Right renal cortex interstitium (tissue), 3 donors: ENCODE data around the gene HEBP2. TPM values are rescaled to one million over a fixed set of nuclear protein-coding genes. Genes with fewer than 3 reads are reported as not detected.
"Not testable (repeated sequence)": the region's sequence is repeated elsewhere in the genome, so short reads cannot be mapped to it uniquely, and the experiment has no call there.

Experiments
- DNase-seq, 3 donors: peaks; one replicate each; pipeline ENCODE4 v3.0.0-alpha.2; 2013; ENCODE audit warnings: low read depth in 3 of 3, low spot score in 2 of 3
- polyA plus RNA-seq, 3 donors: library from polyadenylated mRNA; unstranded; fragments of 120-200 nt; gene quantifications; one replicate each; pipeline ENCODE4 v1.2.1, GENCODE V29; 2013; ENCODE audit not compliant: insufficient read length in 3 of 3

HEBP2 gene, protein sequence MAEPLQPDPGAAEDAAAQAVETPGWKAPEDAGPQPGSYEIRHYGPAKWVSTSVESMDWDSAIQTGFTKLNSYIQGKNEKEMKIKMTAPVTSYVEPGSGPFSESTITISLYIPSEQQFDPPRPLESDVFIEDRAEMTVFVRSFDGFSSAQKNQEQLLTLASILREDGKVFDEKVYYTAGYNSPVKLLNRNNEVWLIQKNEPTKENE
- 10 to 100 TPM; 58.7 to 62.3 (median 60.2) TPM for polyA plus RNA-seq

DNA sequence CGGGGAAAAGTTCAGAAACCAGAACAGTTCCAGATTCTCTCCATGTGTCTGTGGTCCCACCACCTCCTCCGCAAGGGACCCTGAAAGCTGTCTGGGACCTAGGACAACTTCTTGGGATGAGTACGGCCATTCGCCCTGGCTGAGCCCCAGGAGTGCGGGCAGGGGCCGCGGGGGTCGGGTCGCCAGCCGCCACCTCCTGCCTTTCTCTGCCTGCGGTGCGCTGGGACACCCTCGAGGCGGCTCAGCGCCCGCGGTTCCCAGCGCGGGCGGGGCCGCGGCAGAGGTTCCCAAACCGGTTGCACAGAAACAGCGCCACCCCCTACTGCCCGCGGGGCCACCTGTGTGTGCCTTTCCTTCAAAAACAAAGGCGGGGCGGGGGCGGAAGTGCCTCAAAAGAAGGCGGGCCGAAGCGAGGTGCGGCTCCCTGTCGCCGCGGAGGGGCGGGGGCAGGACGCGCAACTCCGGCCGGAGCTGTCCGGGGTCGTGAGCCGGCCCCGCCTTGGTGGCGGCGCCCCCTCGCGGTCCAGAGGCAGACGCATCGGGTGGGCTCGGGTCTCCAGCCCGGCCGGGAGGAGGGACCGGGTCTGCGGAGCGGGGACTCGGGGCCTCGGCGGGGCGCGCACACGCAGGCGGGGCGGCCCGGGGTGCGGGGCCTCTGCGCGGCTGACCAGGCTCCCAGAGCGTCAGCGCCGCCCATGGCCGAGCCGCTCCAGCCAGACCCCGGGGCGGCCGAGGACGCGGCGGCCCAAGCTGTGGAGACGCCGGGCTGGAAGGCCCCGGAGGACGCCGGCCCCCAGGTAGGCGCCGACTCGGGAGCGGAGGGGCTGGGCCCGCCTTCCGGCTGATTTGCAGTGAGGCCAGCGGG, at the start of gene HEBP2:
Gene HEBP2 (plus strand): TSS at position 423 of the 865 bp plus-strand sequence. CDS start 273 bp downstream, at position 696.
- peak; percentile 61 to 85 (median 84) for DNase-seq

DNA sequence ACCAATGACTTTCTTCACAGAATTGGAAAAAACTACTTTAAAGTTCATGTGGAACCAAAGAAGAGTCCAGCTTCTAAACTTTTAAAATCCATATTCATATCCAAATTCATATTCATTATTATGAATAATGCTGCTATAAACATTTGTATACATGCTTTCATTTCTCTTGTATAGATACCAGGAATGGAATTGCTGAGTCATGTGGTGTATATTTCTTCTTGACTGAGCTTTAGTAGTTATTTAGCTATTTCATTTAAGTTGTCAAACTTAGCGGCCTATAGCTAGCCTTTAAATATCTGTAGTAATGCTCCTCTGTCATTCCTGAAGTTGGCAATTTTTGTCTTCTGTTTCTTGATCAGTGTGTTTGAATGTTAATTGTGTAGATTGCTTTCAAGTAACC, 46.1 kb upstream of the HEBP2 start:
- no peak for DNase-seq

DNA sequence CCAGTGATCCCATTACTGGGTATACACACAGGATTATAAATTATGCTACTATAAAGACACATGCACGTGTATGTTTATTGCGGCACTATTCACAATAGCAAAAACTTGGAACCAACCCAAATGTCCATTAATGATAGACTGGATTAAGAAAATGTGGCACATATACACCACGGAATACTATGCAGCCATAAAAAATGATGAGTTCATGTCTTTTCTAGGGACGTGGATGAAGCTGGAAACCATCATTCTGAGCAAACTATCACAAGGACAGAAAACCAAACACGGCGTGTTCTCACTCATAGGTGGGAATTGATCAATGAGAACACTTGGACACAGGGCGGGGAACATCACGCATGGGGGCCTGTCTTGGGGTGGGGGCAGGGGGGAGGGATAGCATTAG, 35.3 kb upstream of the HEBP2 start:
- not testable (repeated sequence) for DNase-seq

DNA sequence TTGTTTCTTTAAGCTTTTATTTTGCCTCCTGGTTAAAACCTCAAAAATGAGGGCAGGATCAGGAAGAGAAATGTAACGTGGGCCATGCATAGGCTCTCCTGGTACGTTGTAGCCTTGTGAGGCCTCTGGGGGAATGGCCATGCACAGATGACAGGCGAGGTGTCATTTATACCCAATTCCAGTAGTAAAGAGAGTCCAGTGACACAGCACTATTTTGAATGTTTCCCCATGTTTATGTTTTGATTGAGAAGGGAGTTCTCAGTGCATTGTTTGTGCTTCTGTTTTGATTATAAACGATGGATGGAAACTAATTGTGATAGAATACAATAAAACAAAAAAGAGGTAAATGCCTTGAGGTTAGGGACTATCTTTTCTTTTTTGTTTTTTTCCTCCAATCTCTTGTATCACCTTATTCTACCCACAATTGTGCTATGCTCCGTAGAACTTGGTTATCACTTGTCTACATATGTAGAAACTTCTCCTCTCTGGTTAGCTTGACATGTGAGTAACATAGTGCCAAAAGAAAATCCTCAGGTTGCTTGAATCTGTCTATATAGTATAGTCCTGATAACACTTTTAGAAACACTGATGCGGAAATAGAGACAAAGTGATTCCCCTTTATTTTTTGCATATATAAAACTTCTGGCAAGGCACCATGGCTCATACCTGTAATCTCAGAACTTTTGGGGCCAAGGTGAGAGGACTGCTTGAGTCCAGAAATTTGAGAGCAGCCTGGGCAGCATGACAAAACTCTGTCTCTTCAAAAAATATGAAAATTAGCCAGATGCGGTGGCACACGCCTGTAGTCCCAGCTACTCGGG, 33.2 kb upstream of the HEBP2 start:
- DNase-seq, result no peak

DNA sequence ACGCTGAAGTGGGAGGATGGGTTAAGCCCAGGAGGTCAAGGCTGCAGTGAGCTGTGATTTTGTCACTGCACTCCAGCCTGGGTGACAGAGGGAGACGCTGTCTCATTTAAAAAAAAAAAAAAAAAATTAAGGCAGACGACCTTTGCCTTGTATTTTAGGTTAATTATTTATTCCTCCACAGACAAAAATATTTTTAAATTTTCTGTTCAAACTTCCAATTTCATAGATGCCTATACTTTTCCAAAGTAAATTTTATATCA, 32.6 kb upstream of the HEBP2 start:
- no peak for DNase-seq

DNA sequence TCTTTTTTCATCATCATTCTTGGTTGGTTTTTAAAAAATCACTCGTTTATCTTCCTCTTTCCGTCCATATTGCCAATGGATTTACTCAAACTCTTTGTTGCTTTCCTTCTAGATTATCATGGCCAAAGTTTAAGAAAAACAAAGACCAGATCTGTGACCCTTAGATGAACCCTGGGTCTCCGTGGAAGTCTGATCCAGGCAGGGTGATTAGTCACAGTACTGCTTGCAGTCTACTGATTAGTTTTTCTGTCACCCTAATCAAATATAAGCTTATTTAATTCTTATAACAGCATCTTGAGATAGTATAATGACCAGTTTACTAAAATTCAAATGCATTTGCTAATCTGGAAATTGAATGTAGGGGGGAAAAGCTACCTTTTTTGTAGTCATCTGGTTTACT, 32.3 kb upstream of the HEBP2 start:
- no peak for DNase-seq

DNA sequence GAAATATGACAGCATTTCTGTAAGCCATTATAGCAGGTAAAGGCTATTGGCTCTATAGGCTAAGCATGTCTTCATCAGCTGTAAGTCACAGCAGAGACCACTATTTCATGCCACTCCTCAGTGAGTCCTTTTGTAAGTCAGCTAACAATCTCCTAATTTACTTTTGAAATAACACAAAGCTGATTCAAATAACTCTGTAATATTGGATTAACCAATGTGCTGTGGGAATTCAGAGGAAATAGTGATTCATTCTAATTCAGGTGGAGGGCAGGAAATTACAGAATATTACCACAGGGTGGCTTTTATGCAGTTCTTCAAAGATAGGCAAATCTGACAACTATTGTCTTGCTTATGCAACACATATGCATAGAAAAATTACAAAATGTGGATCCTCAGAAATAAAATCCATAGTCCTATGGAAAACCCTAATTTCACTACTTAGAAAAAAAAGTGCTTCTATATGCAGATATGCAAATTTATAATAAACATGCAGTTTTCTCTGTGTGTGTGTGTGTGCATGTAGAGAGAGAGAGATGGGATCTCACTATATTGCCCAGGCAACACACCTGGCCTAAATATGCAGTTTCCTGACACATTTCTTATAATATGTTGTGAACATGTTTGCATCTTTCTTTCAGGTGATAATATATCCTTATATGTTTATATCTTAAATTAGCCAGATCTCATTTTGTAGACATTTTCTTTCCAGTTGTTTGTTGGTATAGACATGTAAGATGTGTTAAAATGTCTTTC, 31.1 kb upstream of the HEBP2 start:
- no peak for DNase-seq

DNA sequence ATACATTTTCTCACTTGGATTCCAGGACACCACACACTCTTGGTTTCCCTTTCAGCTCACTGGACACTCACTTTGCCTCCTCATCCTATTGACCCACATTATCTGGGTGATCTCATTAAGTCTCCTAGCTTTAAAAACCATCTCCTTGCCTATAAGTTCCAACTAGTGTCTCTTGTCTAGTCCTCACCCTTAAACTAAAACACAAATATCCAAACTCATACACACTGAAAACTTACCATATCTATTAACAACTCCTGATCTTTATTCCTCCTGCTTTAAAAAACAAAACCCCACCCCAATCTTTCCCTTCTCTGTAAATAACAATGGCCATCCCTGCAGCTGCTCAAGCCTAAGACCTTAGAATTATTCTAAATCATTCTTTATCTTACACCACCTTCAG, 29.8 kb upstream of the HEBP2 start:
- no peak for DNase-seq

DNA sequence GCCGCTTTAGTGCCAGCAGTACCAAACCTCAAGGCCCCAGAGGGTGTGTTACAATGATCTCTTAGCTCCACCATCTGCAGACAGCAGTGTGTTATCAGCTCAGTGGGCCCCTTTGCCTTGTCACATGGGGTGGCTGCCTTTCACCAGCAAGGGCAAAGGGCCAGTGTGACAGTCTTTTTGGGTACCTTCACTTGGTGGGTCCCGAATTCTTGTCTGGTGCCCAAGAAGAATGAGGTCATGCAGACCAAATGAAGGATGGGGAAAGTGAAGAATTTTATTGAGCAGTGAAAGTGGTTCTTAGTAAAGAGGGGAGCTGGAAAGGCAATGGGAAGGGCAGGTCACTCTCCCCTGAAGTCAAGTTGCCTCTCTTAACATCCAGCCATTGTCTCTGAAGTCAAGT, 29.2 kb upstream of the HEBP2 start:
- no peak for DNase-seq

DNA sequence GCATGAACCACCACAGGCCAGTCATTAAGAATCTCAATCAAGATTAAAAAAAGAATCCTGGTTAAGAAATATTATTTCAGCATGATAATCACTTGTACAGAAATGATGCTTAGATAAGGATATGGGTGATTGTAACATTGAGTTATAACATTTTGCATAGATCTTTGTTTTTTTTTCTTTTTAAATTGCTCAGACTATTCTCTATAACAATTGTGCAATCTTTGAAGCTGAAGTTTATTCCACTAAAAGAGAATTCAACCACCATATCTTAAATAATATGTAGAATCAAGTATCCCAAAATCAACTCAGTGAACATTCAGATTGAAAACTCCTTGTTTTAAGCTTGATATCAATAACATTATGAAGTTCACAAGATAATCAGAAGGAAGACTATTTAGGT, 27.0 kb upstream of the HEBP2 start:
- DNase-seq, result no peak

DNA sequence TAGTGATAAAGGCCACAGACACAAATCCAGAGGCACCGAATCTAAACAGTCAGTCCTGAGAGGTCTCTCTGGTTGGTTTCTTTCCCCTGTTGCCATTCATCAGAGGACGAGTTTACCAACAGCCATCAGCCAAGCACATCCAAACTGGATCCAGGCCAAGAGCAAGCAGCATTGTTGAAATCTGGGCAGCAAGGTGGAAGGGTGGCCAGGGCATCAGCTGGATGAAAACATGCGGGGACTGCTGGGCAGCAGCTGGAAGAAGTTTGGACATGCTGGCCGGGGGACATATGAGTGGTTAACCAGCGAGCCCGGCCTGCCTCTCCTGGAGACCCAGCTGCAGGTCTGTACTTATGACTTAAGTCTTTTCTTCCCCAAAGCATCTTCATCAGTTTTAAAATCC, 26.2 kb upstream of the HEBP2 start, which contains the start of gene SMIM28:
Gene SMIM28 (plus strand): TSS at position 62 of the 400 bp plus-strand sequence. CDS start 168 bp downstream, at position 230.
- no peak for DNase-seq

DNA sequence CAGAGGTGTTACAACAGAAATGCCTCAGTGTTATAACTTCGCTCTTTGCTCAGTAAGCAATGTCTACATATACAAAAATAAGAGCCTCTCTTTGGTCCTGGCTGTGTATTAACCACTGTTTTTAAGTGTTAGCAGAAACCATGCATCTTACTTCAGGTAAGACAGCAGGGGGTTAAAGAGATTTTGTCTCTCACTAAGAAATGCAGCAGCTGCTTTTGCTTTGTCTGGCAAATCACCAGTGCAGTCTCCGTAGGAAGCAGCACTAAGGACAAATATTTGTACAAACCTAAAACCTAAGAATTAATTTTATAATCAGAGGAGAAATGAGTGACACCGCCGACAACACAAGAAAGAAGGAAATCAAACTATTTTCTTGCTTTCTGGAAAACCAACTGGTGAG, 25.6 kb upstream of the HEBP2 start:
- no peak for DNase-seq

DNA sequence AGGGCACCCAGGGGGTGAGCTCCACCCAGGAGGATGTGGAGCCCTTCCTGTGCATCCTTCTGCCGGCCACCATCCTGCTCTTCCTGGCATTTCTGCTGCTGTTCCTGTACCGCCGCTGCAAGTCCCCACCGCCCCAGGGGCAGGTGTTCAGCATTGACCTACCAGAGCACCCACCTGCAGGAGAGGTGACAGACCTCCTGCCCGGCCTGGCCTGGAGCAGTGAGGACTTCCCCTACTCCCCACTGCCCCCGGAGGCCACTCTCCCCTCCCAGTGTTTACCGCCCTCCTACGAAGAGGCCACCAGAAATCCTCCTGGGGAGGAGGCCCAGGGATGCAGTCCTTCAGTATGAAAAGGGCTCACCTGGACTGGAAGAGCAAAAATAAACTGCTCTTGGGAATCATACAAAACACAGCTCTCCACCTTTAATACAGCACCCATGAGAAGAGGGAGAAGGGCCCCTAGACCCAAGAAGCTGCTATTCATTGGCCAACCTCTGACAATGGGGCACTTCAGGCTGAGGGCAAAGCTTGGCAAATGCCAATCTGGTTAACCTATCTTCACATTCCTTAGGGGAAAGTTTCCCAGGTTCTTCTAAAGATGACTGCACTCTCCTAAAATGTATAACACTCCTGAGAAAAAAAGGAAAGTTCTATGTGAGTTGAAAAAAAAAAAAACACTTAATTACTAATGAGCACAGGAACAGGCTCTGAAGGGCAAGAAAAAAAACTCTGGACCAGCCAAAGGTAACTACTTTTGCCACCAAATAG, 21.3 kb upstream of the HEBP2 start:
- DNase-seq, result no peak

DNA sequence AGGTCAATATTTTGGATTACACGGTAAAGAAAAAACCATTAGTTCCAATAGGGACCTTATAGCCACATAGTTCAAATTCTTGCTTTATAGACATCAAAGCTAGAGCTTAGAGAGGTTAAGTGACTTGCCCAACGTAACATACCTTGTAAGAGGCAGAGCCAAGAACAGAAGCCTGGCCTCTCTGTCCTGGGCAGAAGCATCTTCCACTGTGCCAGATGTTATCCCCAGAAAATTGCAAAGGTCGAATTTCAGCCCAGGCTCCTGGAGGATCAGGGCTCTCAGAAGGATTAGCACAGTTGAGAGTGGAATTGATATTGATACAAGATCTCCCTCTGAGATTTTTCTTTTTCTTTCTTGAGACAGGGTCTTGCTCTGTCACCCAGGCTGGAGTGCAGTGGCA, 20.2 kb upstream of the HEBP2 start:
- no peak for DNase-seq

DNA sequence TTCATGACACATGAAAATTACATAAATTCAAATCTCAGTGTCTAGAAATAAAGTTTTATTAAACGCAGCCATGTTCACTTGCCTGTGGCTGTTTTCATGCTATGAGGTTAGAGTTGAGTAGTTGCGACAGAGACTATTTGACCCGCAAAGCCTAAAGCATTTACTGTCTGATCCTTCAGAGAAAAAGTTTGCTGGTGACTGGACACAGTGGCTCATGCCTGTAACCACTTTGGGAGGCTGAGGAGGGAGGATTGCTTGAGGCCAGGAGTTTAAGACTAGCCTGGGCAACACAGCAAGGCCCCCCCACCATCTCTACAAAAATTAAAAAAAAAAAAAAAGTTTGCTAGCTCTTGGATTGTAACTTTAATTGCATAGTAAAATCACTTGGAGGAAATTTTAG, 17.1 kb upstream of the HEBP2 start:
- DNase-seq, result no peak

DNA sequence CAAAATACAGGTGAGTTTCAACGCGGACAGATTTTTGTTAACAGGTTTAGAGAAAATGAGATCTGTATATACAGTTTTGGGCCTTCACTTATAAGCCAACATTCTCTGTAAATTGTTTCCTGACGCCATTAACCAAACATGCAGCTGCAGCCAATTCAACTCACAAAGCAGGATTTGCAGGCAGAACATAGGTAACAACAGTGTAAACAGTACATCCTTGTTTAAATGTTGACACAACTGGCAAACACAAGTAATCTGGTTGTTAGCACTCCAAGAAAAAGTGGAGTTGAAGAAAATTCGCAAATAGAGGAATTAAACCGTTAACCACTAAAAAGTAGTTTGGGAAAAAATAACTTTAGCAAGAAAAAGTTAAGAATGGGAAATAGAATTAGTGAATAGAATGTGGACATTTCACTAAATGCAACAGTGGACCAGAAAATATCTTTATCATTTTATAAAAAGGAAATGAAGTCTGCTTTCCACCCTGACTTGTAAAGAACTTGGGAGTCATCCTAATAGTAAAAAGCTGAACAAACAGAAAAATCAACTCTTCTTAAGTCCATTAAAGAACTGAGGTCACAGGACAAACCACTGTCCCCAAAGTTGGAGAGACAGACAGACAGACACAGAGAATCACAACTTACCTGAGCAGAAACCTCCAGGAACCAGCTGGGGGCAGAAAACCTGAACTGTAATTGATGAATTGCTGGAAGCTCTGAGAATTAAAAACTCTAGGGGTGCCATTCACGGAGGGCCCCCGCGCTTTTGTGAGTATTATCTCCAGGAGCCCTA, 16.2 kb upstream of the HEBP2 start:
- no peak for DNase-seq

DNA sequence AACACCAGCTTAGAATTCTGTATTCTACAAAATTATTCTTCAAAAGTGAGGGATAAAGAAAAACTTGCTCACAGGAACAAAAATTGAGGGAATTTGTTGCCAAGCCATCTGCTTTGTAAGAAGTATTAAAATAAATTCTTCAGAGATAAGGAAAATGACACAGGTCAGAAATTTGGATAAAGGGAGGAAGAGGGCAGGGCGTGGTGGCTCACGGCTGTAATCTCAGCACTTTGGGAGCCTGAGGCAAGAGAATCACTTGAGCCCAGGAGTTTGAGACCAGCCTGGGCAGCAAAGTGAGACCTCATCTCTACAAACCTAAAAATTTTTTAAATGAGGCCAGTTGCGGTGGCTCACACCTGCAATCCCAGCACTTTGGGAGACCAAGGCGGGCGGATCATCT, 14.5 kb upstream of the HEBP2 start:
- DNase-seq, result no peak

DNA sequence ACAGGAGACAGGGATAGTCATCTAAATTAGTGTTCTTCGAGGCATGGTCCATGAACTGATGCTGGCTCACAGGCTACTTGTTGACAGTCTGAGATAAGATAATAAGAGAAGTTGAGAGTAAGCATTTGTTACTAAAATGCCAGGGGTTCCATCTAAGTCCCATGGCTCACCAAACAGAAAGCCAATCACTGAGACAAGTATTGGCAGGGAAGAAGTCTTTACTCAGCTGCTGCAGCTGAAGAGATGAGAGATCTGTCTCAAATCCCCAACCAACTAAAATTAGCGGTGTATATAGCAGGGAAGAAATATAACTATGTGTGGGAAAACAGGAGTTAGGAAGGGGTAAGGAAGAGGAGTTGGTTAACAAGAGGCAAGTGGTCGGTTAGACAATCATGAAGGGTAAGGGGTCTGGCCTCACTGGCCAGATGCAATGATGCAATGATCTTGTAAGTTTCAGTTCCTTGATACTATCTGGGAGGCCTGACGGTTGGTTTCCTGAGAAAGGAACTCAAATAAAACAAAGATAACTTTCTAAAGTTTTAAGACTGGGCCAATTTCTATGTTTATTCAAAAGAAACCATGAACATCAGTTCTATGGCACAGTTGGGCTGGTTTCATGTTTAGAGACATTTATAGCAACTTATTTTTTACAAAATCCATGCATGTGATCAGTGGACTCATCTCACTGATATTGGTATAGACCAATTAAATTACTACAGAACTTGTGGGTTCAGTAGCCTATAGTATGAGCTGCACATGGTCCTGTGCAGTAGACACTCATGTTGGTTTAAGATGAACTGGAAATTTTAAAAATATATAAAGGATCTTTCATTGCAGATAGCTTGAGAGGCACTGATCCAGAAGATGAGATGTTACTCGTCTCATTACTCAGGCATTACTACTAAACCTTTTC, 9.9 kb upstream of the HEBP2 start:
- DNase-seq, result no peak
